H1 (cell line): ENCODE results near the gene SLC24A4. TPM values are rescaled to one million over a fixed set of nuclear protein-coding genes. Genes with fewer than 3 reads are reported as not detected.

Experiments used
- CTCF ChIA-PET: fragments of 300-600 bp; sonication (Branson Sonifier 250); formaldehyde crosslinking; loops from one replicate; lab custom pipeline; 2021; ENCODE audit not compliant: partially characterized antibody; lab: Charles Lee
- POLR2A ChIA-PET: fragments of 300-600 bp; sonication (Branson Sonifier 250); formaldehyde crosslinking; loops from one replicate; lab custom pipeline; 2021; ENCODE audit warnings: inconsistent platforms; ENCODE audit not compliant: partially characterized antibody; lab: Charles Lee
- DNase-seq, 2 experiments: peaks; one replicate each; pipeline versions ENCODE4 v3.0.0 to v3.0.0-alpha.2; 2010 to 2022; ENCODE audit warnings: low spot score in 2 of 2, low read depth in 1 of 2, mixed read lengths in 1 of 2
- FAIRE-seq: peaks from 2 replicates; lab custom pipeline; 2011; peaks lifted over from hg19 to GRCh38; lab: Jason Lieb, UNC
- H2AFZ ChIP-seq: 2 replicates; pipeline ENCODE4 v1.8.1; 2012; ENCODE audit warnings: low read length, inconsistent platforms
- H2AK5ac ChIP-seq: 2 replicates; pipeline ENCODE4 v1.6.1; 2013; ENCODE audit warnings: low read depth, low read length
- H2BK120ac ChIP-seq: replicated peaks from 2 replicates; pipeline ENCODE3; 2013; ENCODE audit warnings: low read depth, low read length, inconsistent platforms
- H2BK12ac ChIP-seq: 2 replicates; pipeline ENCODE4 v1.6.1; 2013; ENCODE audit warnings: low read depth, low read length
- H2BK15ac ChIP-seq: 2 replicates; pipeline ENCODE4 v1.6.1; 2013; ENCODE audit warnings: low read length
- H2BK20ac ChIP-seq: 2 replicates; pipeline ENCODE4 v1.6.1; 2013; ENCODE audit warnings: low read length
- H2BK5ac ChIP-seq: 2 replicates; pipeline ENCODE4 v1.6.1; 2013; ENCODE audit warnings: low read depth, low read length
- H3K14ac ChIP-seq: 2 replicates; pipeline ENCODE4 v1.6.1; 2013; ENCODE audit warnings: inconsistent platforms; ENCODE audit not compliant: insufficient read length
- H3K18ac ChIP-seq: 2 replicates; pipeline ENCODE4 v1.6.1; 2013; ENCODE audit warnings: low read length; ENCODE audit errors: extremely low read depth
- H3K23ac ChIP-seq: 2 replicates; pipeline ENCODE4 v1.6.1; 2013; ENCODE audit warnings: inconsistent platforms; ENCODE audit not compliant: insufficient read length
- H3K23me2 ChIP-seq: 2 replicates; pipeline ENCODE4 v1.6.1; 2013; ENCODE audit warnings: low read depth, low read length
- H3K27ac ChIP-seq: 2 replicates; pipeline ENCODE4 v1.6.1; 2011; ENCODE audit warnings: low read depth, low read length, inconsistent platforms
- H3K27me3 ChIP-seq, 4 experiments: replicated peaks in 1 of 4; 1 replicate in 1 of 4; 2 replicates in 3 of 4; pipeline versions ENCODE4 v1.6.1 to v1.8.1; 2011 to 2013; ENCODE audit warnings: low read length in 3 of 4, mild to moderate bottlenecking in 3 of 4, inconsistent platforms in 2 of 4, mixed read lengths in 2 of 4, moderate library complexity in 1 of 4; ENCODE audit not compliant: control insufficient read depth in 3 of 4, insufficient read depth in 3 of 4; ENCODE audit errors: extremely low read depth in 1 of 4
- H3K36me3 ChIP-seq, 4 experiments: 2 replicates each; pipeline versions ENCODE4 v1.6.1 to v1.8.1; 2011 to 2013; ENCODE audit warnings: mild to moderate bottlenecking in 4 of 4, low read length in 3 of 4, moderate library complexity in 2 of 4, control low read depth in 1 of 4, inconsistent platforms in 1 of 4; ENCODE audit not compliant: insufficient read depth in 4 of 4, control insufficient read depth in 2 of 4
- H3K4ac ChIP-seq: replicated peaks from 2 replicates; pipeline ENCODE3; 2013; ENCODE audit warnings: low read length, low read depth, mixed read lengths, inconsistent platforms; ENCODE audit not compliant: insufficient read length
- H3K4me1 ChIP-seq, 4 experiments: replicated peaks in 1 of 4; 1 replicate in 1 of 4; 2 replicates in 3 of 4; pipeline versions ENCODE4 v1.6.1 to v1.8.1; 2011 to 2013; ENCODE audit warnings: low read length in 3 of 4, inconsistent platforms in 2 of 4, mixed read lengths in 1 of 4; ENCODE audit not compliant: insufficient read depth in 4 of 4, control insufficient read depth in 3 of 4
- H3K4me2 ChIP-seq, 2 experiments: 2 replicates each; pipeline versions ENCODE4 v1.6.1 to v1.8.1; 2011 to 2013; ENCODE audit warnings: low read depth in 2 of 2, low read length in 2 of 2, control low read depth in 1 of 2, inconsistent platforms in 1 of 2, mild to moderate bottlenecking in 1 of 2; ENCODE audit not compliant: insufficient read depth in 1 of 2
- H3K4me3 ChIP-seq, 4 experiments: fragments of 200-600, 300-600 bp in 1 of 4; sonication (generic), shearing (Covaris generic), sonication (Bioruptor Twin) in 1 of 4; 2 replicates each; pipeline versions ENCODE4 v1.5.1 to v1.8.1; 2011 to 2016; ENCODE audit warnings: low read length in 4 of 4, low read depth in 3 of 4, control low read depth in 2 of 4, inconsistent platforms in 2 of 4, mild to moderate bottlenecking in 2 of 4, mixed read lengths in 1 of 4, moderate library complexity in 1 of 4; ENCODE audit not compliant: insufficient read depth in 2 of 4; ENCODE audit errors: extremely low read depth in 1 of 4
- H3K56ac ChIP-seq: replicated peaks from 2 replicates; pipeline ENCODE3; 2013; ENCODE audit warnings: low read depth, mild to moderate bottlenecking, mixed read lengths, low read length, inconsistent platforms; ENCODE audit not compliant: insufficient read length
- H3K79me1 ChIP-seq: 2 replicates; pipeline ENCODE4 v1.6.1; 2013; ENCODE audit warnings: low read depth, low read length, control low read depth
- H3K79me2 ChIP-seq, 2 experiments: 2 replicates each; pipeline versions ENCODE4 v1.6.1 to v1.8.1; 2012 to 2013; ENCODE audit warnings: low read length in 2 of 2, mild to moderate bottlenecking in 2 of 2, inconsistent platforms in 1 of 2; ENCODE audit not compliant: insufficient read depth in 2 of 2, control insufficient read depth in 1 of 2
- H3K9ac ChIP-seq, 4 experiments: replicated peaks in 1 of 4; 1 replicate in 1 of 4; 2 replicates in 3 of 4; pipeline versions ENCODE4 v1.6.1 to v1.8.1; 2011 to 2013; ENCODE audit warnings: low read depth in 3 of 4, low read length in 3 of 4, control low read depth in 2 of 4, mild to moderate bottlenecking in 2 of 4, moderate library complexity in 2 of 4, inconsistent platforms in 1 of 4; ENCODE audit errors: extremely low read depth in 1 of 4
- H3K9me3 ChIP-seq, 2 experiments: 2 replicates each; pipeline versions ENCODE4 v1.6.1 to v1.8.1; 2012 to 2013; ENCODE audit warnings: mild to moderate bottlenecking in 2 of 2, moderate library complexity in 2 of 2, control low read depth in 1 of 2, inconsistent platforms in 1 of 2, low read depth in 1 of 2, low read length in 1 of 2, mixed read lengths in 1 of 2; ENCODE audit not compliant: insufficient read depth in 2 of 2
- H4K20me1 ChIP-seq, 2 experiments: replicated peaks in 1 of 2; 2 replicates each; pipeline versions ENCODE3 to v1.8.1; 2011 to 2013; ENCODE audit warnings: inconsistent platforms in 2 of 2, low read length in 2 of 2, mild to moderate bottlenecking in 1 of 2; ENCODE audit not compliant: insufficient read depth in 2 of 2, control insufficient read depth in 1 of 2
- H4K5ac ChIP-seq: 2 replicates; pipeline ENCODE4 v1.6.1; 2013; ENCODE audit warnings: low read length, low read depth, mixed read lengths, inconsistent platforms; ENCODE audit not compliant: insufficient read length
- H4K8ac ChIP-seq: 2 replicates; pipeline ENCODE4 v1.8.0; 2013; ENCODE audit warnings: mild to moderate bottlenecking, moderate library complexity, low read length, inconsistent platforms; ENCODE audit not compliant: insufficient read depth; ENCODE audit errors: extremely low read depth
- H4K91ac ChIP-seq: replicated peaks from 2 replicates; pipeline ENCODE3; 2013; ENCODE audit warnings: low read length, mixed read lengths, inconsistent platforms; ENCODE audit not compliant: insufficient read length
- BCL11A ChIP-seq, 2 experiments: IDR thresholded peaks; one replicate each; pipeline ENCODE4 v1.6.1; 2011; ENCODE audit warnings: low read depth in 2 of 2, low read length in 2 of 2, mild to moderate bottlenecking in 2 of 2
- CTBP2 ChIP-seq: IDR thresholded peaks from 2 replicates; pipeline ENCODE4 v1.7.0; 2011; ENCODE audit warnings: borderline replicate concordance, mild to moderate bottlenecking, moderate library complexity, mixed read lengths, low read length; ENCODE audit not compliant: insufficient read depth, insufficient read length
- MAFK ChIP-seq: IDR thresholded peaks from 2 replicates; pipeline ENCODE4 v1.6.1; 2012; ENCODE audit warnings: low read depth, mild to moderate bottlenecking, improper control_type of control experiment, low read length
- RBBP5 ChIP-seq: IDR thresholded peaks from 2 replicates; pipeline ENCODE4 v1.7.1; 2012; ENCODE audit warnings: low read depth, mild to moderate bottlenecking, inconsistent platforms, low read length, moderate library complexity, borderline replicate concordance
- RNF2 ChIP-seq: fragments of 200-900, 300-1000 bp; sonication (generic); IDR thresholded peaks from 2 replicates; pipeline ENCODE4 v1.7.1; 2016; ENCODE audit warnings: borderline replicate concordance, low read depth, mild to moderate bottlenecking, antibody characterized with exemption, low read length; ENCODE audit not compliant: poor library complexity, severe bottlenecking; ENCODE audit errors: missing control alignments
- SIRT6 ChIP-seq: IDR thresholded peaks from one replicate; pipeline ENCODE4 v1.7.1; 2012; ENCODE audit warnings: low read length, inconsistent platforms
- SP4 ChIP-seq: IDR thresholded peaks from 2 replicates; pipeline ENCODE4 v1.6.1; 2012; ENCODE audit warnings: low read length, inconsistent platforms
- SUZ12 ChIP-seq: fragments of 200-600 bp; sonication (generic); IDR thresholded peaks from 2 replicates; pipeline ENCODE4 v1.6.1; 2012; ENCODE audit warnings: mild to moderate bottlenecking, inconsistent platforms, low read length, moderate library complexity, mixed read lengths
- TEAD4 ChIP-seq: IDR thresholded peaks from 2 replicates; pipeline ENCODE4 v1.6.1; 2012; ENCODE audit warnings: low read depth, low read length, inconsistent platforms, mixed read lengths
- WGBS, 2 experiments: shearing (Covaris generic) in 1 of 2; methylation state at CpG; one replicate each; pipeline versions ENCODE4 v1.1.6 to v1.1.7; 2013 to 2015; ENCODE audit warnings: low lambda C conversion rate in 2 of 2, mixed read lengths in 2 of 2, inconsistent platforms in 1 of 2, low coverage in 1 of 2, missing lambda C conversion rate in 1 of 2; ENCODE audit not compliant: insufficient replicate concordance in 2 of 2, insufficient coverage in 1 of 2, insufficient read length in 1 of 2; ENCODE audit errors: extremely low coverage in 1 of 2, missing lambda C conversion rate in 1 of 2; 5-methylcytosine and 5-hydroxymethylcytosine counted together
- polyA plus RNA-seq, 7 experiments: library from polyadenylated mRNA; depleted of rRNA in 3 of 7; stranded (reverse) in 5 of 7; unstranded in 2 of 7; fragments of >200 nt in 5 of 7; fragments of 200-250 nt in 2 of 7; gene quantifications; 1 replicate in 5 of 7; 2 replicates in 1 of 7; 4 replicates in 1 of 7; pipeline versions ENCODE4 v1.2.1 to v1.2.3, GENCODE V29; 2011 to 2013; ENCODE audit warnings: missing spikeins in 2 of 7, mixed read lengths in 2 of 7
- total RNA-seq: library from RNA; stranded (reverse); fragmentation: NEBNext Ultra II Directional; extraction: Animal tissue kit (Norgen Biotek cat#: 25700); gene quantifications from 2 replicates; pipeline ENCODE4 v1.2.1, GENCODE V29; 2021
- TF ChIP-seq, protein P1 (sequence below): IDR thresholded peaks from 2 replicates; pipeline ENCODE4 v1.6.1; 2012; ENCODE audit warnings: low read length, inconsistent platforms

Gene SLC24A4
- total and polyA plus RNA-seq, 2 of the 8 experiments (the other 6 are each of a cell fraction or from before 2014, with no cell fraction given), result 0.27 to 0.89 TPM

DNA sequence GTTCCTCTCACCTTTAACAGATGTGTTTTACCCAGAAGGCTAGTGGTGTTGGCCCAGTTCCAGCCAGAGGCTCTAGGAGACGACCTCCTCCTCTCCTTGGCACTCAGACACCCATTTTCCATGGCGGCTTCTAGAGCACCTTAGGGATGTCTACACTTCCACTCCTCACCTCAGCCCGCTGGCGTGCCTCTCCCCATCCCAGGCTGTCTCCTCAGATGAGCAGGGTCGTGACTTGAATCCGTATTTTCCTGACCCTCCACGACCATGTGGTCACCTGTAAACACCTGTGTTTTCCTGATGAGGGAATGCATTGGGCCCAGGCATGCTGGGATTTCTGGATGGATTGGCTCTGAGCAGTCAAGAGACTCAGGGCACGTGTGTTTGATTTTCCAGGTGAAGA is 168.8 kb downstream of the SLC24A4 start:
- H3K79me2 ChIP-seq, result no peaks in the 10 kb centered on the region
- H4K20me1 ChIP-seq, result no peaks in the 10 kb centered on the region
- H3K9me3 ChIP-seq, result no peaks in the 10 kb centered on the region
- no peak overlapping the region for H4K5ac ChIP-seq
- no peak overlapping the region for H4K8ac ChIP-seq
- no peak overlapping the region for H2BK12ac ChIP-seq
- H3K27ac ChIP-seq, result no peak overlapping the region
- no peak overlapping the region for H2AK5ac ChIP-seq
- POLR2A ChIA-PET, result no interaction called here
- no peak overlapping the region for H4K91ac ChIP-seq
- H3K4me2 ChIP-seq, result no peak overlapping the region
- no peaks in the 10 kb centered on the region for H3K79me1 ChIP-seq
- FAIRE-seq (no peak), DNase-seq (no peak)
- no peaks in the 10 kb centered on the region for H3K23me2 ChIP-seq
- no peak overlapping the region for H3K18ac ChIP-seq
- CTCF ChIA-PET, result no interaction called here
- TF ChIP-seq MAFK (no peak), SUZ12 (no peak), SIRT6 (no peak), CTBP2 (no peak), TEAD4 (no peak), SP4 (no peak), BCL11A (IDR thresholded peaks at IDR 0.05; ENCODE audit: low read depth in 2 of 2, low read length in 2 of 2) (no peak), RBBP5 (no peak), RNF2 (no peak)
- TF ChIP-seq, protein P1, sequence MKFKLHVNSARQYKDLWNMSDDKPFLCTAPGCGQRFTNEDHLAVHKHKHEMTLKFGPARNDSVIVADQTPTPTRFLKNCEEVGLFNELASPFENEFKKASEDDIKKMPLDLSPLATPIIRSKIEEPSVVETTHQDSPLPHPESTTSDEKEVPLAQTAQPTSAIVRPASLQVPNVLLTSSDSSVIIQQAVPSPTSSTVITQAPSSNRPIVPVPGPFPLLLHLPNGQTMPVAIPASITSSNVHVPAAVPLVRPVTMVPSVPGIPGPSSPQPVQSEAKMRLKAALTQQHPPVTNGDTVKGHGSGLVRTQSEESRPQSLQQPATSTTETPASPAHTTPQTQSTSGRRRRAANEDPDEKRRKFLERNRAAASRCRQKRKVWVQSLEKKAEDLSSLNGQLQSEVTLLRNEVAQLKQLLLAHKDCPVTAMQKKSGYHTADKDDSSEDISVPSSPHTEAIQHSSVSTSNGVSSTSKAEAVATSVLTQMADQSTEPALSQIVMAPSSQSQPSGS, result no peak
- no peak overlapping the region for H3K23ac ChIP-seq
- H2BK5ac ChIP-seq, result no peak overlapping the region
- no peaks in the 10 kb centered on the region; a peak in 3 of 7 replicates for H3K27me3 ChIP-seq
- no peaks in the 10 kb centered on the region for H3K36me3 ChIP-seq
- H3K4me3 ChIP-seq, result no peak overlapping the region
- peaks cover 0 to 8% (median 0%) of the 10 kb centered on the region in 4 experiments; a peak in 2 of 7 replicates for H3K4me1 ChIP-seq
- no peak overlapping the region for H3K9ac ChIP-seq
- no peak overlapping the region for H2AFZ ChIP-seq
- H3K4ac ChIP-seq, result no peak overlapping the region
- no peak overlapping the region for H2BK120ac ChIP-seq
- no peak overlapping the region for H3K14ac ChIP-seq
- no peak overlapping the region for H2BK20ac ChIP-seq
- WGBS, 2 experiments, result 87% methylated on average over 8 of the region's 8 CpGs; no CpG with 5 or more reads in 1 of the 2 experiments
- no peak overlapping the region for H3K56ac ChIP-seq
- H2BK15ac ChIP-seq, result no peak overlapping the region
